H54 (cell line): ENCODE results near the gene RIN3.

ENCODE experiments used
- DNase-seq: peaks from one replicate; pipeline ENCODE4 v3.0.0; 2011; ENCODE audit warnings: low spot score, mixed read lengths; ENCODE audit not compliant: insufficient read length
- FAIRE-seq: peaks from 3 replicates; lab custom pipeline; 2011; peaks lifted over from hg19 to GRCh38; lab: Jason Lieb, UNC
- POLR2A ChIP-seq: IDR thresholded peaks from 2 replicates; pipeline ENCODE4 v1.6.1; 2011; ENCODE audit warnings: low read depth, mild to moderate bottlenecking, low read length

The RIN3 gene

DNA sequence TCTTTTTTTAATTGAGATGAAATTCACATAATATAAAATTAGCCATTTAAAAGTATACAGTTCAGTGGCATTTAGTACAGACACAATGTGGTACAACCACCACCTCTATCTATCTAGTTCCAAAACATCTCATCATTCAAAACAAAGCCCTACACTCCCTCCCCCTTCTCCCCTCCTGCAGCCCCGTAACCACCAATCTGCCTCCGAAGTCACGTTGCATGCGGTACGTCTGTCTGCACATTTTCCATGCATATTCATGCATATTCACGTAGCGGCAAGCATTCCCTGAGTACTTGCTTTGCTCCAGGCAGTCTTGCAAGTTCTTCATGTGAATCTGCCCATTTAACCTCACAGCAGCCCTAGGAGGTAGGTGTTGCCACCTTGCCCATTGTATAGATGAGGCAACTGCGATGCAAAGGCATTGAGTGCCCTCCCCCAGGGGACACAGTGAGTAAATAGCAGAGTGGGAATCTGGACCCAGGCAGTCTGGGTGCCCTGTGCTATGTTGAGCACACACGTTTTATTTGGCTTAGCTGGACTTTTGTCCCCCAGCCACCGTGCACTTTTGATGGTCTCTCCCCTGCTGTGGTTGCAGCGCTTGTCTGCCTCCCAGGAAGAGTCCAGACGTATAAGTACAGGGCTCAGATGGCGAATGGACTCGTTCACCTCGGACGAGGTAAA, 43.4 kb downstream of the RIN3 start:
- no peak for TF ChIP-seq POLR2A
- FAIRE-seq (no peak), DNase-seq (no peak)

DNA sequence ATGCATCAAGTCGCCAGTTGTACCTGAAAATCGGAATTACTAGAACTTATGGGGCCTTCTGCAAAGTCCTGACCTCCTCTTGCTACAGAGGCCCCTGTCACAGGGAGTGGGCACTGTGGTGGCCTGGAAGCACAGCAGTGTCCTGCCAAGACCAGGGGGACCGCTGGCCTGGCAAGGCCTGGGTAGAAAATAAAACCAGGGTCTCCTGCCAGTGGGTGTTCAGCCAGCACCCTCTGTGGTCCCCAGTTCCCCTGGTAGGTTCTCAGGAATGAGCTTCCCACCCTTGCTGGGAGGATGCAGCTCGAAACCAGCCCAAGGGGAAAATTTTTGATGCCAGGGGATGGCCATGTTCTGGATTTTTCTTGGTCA, 43.9 kb downstream of the RIN3 start:
- DNase-seq (no peak), FAIRE-seq (no peak)
- no peak for TF ChIP-seq POLR2A

DNA sequence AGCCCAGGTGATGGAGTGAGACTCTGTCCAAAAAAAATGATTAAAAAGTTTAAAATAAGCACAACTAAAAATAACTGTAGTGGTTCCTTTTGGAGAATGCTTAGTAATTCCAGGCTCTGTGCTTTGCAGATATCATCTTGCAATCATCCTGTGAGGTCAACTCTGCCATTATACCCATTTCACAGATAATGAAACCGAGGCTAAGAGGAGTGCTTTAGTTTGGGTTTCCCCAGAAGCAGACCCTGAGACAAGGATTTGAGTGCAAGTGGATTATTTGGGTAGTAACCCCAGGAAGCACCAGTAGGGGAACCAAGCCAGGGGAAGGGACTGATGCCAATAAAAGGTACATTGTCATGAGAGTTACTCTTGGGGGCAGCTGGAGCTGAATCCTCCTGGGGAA, 44.7 kb downstream of the RIN3 start:
- DNase-seq: no peak
- no peak for TF ChIP-seq POLR2A
- no peak for FAIRE-seq

DNA sequence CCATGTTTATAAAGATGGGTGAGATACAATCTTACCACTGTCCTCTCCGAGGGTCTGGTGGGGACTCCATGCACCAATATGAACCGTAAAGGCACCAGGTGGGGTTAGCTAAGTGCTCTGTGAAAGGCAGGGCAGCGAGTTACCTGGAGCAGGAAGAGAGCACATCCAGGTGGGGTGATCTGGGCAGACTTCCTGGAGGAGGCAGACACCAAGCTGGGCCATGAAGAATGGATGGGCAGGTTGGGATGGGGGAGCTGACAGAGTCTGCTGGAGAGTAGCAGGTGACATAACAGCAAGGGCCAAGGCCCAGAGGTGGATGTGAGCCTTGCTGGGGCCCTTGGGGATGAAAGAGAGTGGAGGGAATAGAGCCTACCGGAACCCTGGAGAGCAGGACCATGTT, 45.9 kb downstream of the RIN3 start:
- TF ChIP-seq POLR2A: no peak
- DNase-seq (no peak), FAIRE-seq (no peak)

DNA sequence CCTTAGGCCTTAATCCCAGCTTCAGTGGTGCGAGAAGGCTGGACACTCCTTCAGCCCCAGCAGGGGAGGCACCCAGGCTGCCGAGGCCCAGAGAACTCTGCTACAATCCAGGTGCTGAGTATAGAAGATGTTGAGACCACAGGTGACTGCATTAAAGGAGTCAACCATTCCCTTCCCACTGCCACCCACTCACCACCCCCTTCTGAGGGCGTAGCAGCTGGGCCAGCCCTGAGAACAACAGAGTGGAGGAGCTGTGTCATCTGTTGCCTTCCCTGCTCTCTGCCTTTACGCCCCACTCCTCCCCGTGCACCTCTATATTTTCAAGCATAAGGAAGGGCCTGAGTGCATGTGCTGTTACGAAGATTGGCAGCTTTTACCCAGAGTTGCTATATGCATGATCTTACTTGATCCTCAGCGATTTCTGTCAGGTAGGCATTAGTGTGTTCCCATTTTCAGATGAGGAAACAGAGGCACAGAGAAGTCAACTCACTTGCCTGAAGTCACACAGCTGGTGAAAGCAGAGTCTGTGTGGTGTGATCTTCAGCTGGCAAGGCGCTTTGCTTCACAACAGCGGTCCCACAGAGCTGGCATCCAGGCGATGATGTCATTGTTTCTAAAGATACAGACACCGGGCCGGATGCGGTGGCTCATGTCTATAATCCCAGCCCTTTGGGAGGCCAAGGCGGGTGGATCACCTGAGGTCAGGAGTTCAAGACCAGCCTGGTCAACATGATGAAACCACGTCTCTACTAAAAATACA, 46.7 kb downstream of the RIN3 start:
- no peak for TF ChIP-seq POLR2A
- no peak for DNase-seq

DNA sequence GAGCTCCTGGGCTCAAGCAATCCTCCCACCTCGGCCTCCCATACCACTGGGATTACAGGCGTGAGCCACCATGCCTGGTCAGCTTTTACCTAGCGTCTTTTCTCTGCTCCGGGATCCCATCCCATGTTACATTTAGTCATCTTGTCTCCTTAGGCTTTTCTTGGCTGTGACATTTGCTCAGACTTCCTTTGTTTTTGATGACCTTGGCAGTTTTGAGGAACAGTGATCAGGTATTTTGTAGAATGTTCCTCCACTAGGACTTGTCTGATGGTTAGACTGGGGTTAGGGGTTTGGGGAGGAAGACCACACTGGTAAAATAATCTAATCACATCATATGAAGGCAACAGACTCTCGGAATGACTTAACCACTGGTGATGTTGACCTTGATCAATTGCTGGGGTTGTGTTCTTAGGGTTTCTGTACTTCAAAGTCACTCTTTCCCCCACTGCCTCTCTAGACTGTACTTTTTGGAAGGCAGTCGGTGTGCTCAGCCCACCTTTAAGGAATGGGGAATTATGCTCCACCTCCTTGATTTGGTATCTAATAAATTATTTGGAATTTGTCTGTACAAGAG, 48.4 kb downstream of the RIN3 start:
- no peak for DNase-seq
- no peak for TF ChIP-seq POLR2A
- FAIRE-seq: no peak

More for the DNA sequence above, 46.7 kb downstream of the RIN3 start:
- no peak for FAIRE-seq

DNA sequence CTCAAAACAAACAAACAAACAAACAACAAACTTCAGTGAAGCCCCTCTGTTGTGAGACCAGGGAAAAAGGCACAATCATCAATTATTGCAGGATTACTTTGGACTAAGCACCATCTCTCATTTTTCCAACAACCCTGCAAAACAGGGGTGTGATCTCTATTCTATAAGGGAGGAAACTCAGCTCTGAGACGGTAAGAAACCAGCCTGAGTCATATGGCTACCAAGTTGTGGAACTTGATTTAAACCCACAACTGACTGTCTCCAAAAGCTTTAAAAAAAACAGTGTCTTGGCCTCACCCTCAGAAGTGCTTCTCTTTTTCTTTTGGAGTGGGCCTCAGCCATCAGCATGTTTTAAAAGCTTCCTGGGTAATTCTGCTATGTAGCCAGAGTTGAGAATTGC, 49.8 kb downstream of the RIN3 start:
- FAIRE-seq (no peak), DNase-seq (no peak)
- TF ChIP-seq POLR2A: no peak

DNA sequence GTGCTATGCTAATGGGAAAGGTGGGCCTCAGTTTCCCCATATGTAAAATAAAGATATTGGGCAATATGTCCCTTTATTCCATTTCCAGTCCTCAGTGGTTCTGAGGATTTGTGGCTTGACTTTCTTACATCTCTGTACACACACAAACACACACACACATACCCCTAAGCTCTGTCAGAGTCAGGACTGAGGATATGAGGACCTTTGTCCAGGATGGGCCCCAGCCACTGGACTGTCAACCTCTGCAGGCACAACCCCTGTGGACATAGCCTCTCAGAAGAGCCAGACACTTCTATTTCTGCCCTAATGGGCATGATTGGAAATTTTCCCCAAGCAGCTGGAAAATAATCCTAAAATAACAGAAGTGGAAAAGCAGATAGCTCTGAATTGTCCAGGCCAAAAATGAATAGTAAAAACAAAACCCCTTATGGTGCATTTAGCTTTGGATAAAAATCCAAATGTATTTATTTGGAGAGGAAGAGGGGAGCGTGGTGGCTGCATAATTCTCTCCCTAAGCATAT, 50.2 kb downstream of the RIN3 start:
- no peak for DNase-seq
- no peak for TF ChIP-seq POLR2A
- no peak for FAIRE-seq

DNA sequence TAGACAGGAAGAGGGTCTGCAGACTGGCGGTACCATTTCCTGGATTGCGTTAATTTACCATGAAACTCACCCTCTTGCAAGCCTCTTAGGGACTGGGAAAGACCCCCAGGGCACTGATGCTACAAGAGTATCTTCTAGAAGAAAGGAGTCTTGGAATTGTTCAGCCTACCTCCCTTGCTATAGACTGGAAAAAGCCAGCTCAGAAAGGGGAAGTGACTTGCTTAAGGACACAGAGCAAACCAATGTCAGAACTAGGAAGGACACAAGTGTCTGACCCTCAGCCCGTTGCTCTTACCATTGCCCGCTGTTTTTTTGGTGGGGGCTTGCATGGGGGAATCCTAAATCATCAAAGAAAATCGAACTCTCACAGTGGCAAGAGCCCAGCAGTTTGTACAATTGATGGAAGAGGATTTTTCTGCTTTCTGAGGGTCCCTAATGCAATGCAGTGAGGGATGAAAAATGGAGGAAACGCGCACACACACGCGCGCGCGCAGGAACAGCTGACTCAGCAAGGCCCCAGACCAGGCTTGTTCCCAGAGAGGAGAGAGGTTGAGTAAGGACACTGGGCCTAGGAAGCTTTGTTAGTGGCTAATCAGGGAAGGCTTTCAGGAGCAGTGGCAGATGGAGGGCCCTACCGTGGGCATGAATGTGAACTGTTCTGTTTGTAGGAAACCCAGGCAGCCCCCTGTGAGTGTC, 50.9 kb downstream of the RIN3 start:
- DNase-seq: no peak
- FAIRE-seq: no peak
- no peak for TF ChIP-seq POLR2A

DNA sequence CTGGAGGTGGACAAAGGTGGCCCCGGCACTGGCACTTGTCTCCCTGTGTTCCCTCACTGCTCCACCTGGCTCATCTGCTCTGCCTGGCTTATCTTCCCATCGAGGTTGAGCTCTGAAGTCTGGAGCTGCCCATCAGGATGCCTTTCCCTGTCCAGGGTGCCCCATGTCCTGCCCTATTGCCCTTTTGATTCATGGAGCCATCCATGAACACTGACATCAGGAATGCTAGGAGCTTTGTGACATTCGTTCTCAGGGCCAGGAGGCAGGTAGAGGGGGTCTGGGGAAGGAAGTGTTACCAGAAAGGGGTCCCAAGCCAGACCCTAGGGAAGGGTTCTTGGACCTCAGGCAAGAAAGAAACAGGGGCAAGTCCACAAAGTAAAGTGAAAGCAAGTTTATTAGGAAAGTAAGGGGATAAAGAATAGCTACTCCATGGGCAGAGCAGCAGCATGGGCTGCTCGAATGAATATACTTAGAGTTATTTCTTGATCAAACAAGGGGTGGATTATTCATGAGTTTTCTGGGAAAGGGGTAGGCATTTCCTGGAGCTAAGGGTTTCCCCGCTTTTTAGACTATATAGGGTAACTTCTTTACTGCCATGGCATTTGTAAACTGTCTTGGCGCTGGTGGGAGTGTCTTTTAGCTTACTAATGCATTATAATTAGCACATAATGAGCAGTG, 51.6 kb downstream of the RIN3 start:
- FAIRE-seq (no peak), DNase-seq (no peak)
- TF ChIP-seq POLR2A: no peak

DNA sequence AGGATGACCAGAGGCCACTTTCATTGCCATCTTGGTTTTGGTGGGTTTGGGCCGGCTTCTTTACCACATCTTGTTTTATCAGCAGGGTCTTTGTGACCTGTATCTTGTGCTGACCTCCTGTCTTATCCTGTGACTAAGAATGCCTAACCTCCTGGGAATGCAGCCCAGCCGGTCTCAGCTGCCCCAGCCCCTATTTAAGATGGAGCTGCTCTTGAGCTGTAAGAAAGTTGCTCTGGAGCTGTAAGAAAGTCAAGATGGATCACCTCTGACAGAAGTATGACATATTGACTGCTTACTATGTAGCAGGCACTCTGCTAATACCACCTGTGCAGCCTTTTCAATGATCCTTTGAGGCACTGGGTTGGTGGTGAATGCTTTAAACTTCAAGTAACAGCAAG, 52.1 kb downstream of the RIN3 start:
- no peak for TF ChIP-seq POLR2A
- no peak for DNase-seq
- FAIRE-seq: no peak

DNA sequence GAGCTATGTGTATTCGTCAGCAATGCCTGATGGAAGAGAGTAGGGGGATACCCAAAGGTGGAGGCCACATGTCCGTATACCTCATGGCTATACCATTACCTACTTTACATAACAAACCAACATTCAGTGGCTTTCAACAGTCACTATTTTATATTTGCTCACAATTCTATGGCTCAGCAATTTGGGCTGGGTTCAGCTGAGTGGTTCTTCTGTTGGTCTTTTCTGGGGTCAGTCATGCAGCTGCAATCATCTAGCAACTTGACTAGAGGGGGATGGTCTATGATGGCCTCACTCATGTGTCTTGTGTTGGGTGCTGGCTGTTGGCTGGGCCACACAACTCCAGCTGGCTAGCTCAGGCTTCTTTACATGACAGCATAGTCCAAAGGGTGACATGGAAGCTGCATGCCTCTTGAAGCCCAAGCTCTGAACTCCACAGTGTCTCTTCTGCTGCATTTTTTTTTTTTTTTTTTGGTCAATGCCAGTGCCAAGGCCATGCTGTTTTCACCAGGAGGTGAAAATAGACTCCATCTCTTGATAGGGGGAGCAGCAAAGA, 53.7 kb downstream of the RIN3 start:
- no peak for FAIRE-seq
- no peak for TF ChIP-seq POLR2A

More for the DNA sequence above, 53.7 kb downstream of the RIN3 start:
- no peak for DNase-seq
